Sigmoid colon (tissue), 7 donors: ENCODE data around the gene SRC. TPM values are rescaled to one million over a fixed set of nuclear protein-coding genes. Genes with fewer than 3 reads are reported as not detected.

Source experiments
- DNase-seq: peaks from one replicate; pipeline ENCODE4 v3.0.0-alpha.2; 2019
- H3K27ac ChIP-seq, 4 donors: fragments of 200-600 bp; sonication (generic); one replicate each; pipeline ENCODE4 v1.5.1; 2016 to 2019; ENCODE audit warnings: mild to moderate bottlenecking in 1 of 4
- H3K27me3 ChIP-seq, 3 donors: fragments of 200-600 bp; sonication (generic); one replicate each; pipeline ENCODE4 v1.5.1; 2019; ENCODE audit warnings: mild to moderate bottlenecking in 1 of 3
- H3K36me3 ChIP-seq, 4 donors: fragments of 200-600 bp; sonication (generic); one replicate each; pipeline ENCODE4 v1.5.1; 2016 to 2019
- H3K4me1 ChIP-seq, 4 donors: fragments of 200-600 bp; sonication (generic); one replicate each; pipeline ENCODE4 v1.5.1; 2017 to 2019
- H3K4me3 ChIP-seq, 4 donors: fragments of 200-600 bp; sonication (generic); one replicate each; pipeline ENCODE4 v1.5.1; 2017 to 2019; ENCODE audit warnings: mild to moderate bottlenecking in 2 of 4, moderate library complexity in 1 of 4
- H3K9me3 ChIP-seq, 4 donors: fragments of 200-600 bp in 3 of 4; sonication (generic) in 3 of 4; one replicate each; pipeline versions ENCODE4 v1.5.1 to v1.6.1; 2013 to 2019
- CTCF ChIP-seq, 4 experiments: fragments of 450-650 bp in 3 of 4; fragments of 200-600 bp in 1 of 4; IDR thresholded peaks; one replicate each; pipeline ENCODE4 v1.5.1; 2016 to 2019; ENCODE audit warnings: antibody characterized with exemption in 4 of 4, mild to moderate bottlenecking in 3 of 4, moderate library complexity in 2 of 4
- EP300 ChIP-seq, 4 donors: sonication (generic); formaldehyde crosslinking; IDR thresholded peaks; one replicate each; pipeline ENCODE4 v1.6.1; 2017; ENCODE audit warnings: antibody characterized with exemption in 4 of 4
- POLR2A ChIP-seq, 2 donors: fragments of 450-650 bp; IDR thresholded peaks; one replicate each; pipeline ENCODE4 v1.6.1; 2016; ENCODE audit warnings: antibody characterized with exemption in 2 of 2, mild to moderate bottlenecking in 2 of 2, moderate library complexity in 2 of 2
- POLR2AphosphoS5 ChIP-seq, 4 donors: sonication (generic); formaldehyde crosslinking; IDR thresholded peaks; one replicate each; pipeline ENCODE4 v1.6.1; 2017; ENCODE audit warnings: antibody characterized with exemption in 4 of 4
- WGBS, 2 donors: extraction: QIAGEN DNeasy Blood & Tissue Kit; methylation state at CpG; one replicate each; pipeline ENCODE4 v1.1.7; 2013; 5-methylcytosine and 5-hydroxymethylcytosine counted together
- intact Hi-C: fragments of 100-400 bp; cut with DNase I; formaldehyde crosslinking; loops from one replicate; pipeline ENCODE4 v1.15.1; 2023
- polyA plus RNA-seq, 3 donors: library from polyadenylated mRNA; stranded (reverse); fragments of 200-250 nt; gene quantifications; one replicate each; pipeline ENCODE4 v1.2.3, GENCODE V29; 2013
- total RNA-seq, 4 donors: library from RNA; depleted of rRNA; stranded (reverse); fragments of >200 nt; gene quantifications; one replicate each; pipeline ENCODE4 v1.1.0, GENCODE V29; 2016
- donor health status: healthy with polysubstance abuse.
- donor health status: Bipolar disorder and iron deficiency.
- donor health status: healthy.

Gene SRC
- total and polyA plus RNA-seq, 7 donors = 28.1 to 91.8 (median 52.3) TPM

- TF ChIP-seq POLR2A (IDR thresholded peaks at IDR 0.05) (no peak), CTCF (IDR thresholded peaks at IDR 0.05) (no peak), EP300 (IDR thresholded peaks at IDR 0.05) (no peak), POLR2AphosphoS5 (IDR thresholded peaks at IDR 0.05) (no peak)
- Histone ChIP-seq H3K9me3 (no peaks in the 10 kb centered on the region), H3K4me3 (no peak overlapping the region), H3K27me3 (no peaks in the 10 kb centered on the region), H3K36me3 (peaks cover 27 to 97% (median 60%) of the 10 kb centered on the region in 4 donors), H3K27ac (no peak overlapping the region), H3K4me1 (peaks cover 0 to 24% (median 9%) of the 10 kb centered on the region in 4 donors)
- DNase-seq = no peak
- intact Hi-C loops = no loop called here
- 86 to 87% methylated on average over 15 of the region's 15 CpGs for WGBS, 2 donors
Measured at GRCh38 chr20:37398750-37399621, 53.0 kb downstream of the SRC start.

GRCh38 chr20:37401282-37401929 is 55.5 kb downstream of the SRC start:
- TF ChIP-seq POLR2AphosphoS5 (IDR thresholded peaks at IDR 0.05) (no peak), POLR2A (IDR thresholded peaks at IDR 0.05) (no peak), CTCF (IDR thresholded peaks at IDR 0.05) (no peak)
- Histone ChIP-seq H3K4me3 (no peak overlapping the region), H3K9me3 (no peaks in the 10 kb centered on the region), H3K4me1 (peaks cover 0 to 20% (median 7%) of the 10 kb centered on the region in 4 donors), H3K27me3 (no peaks in the 10 kb centered on the region), H3K36me3 (peaks cover 27 to 81% (median 55%) of the 10 kb centered on the region in 4 donors), H3K27ac (no peak overlapping the region)
- intact Hi-C loops = no loop called here
- DNase-seq = no peak
- 95 to 96% methylated on average over 9 of the region's 9 CpGs for WGBS, 2 donors

- TF ChIP-seq POLR2A (IDR thresholded peaks at IDR 0.05) (no peak), EP300 (IDR thresholded peaks at IDR 0.05) (no peak), POLR2AphosphoS5 (IDR thresholded peaks at IDR 0.05) (no peak), CTCF (IDR thresholded peaks at IDR 0.05) (no peak)
- no peak for DNase-seq
- H3K9me3 ChIP-seq = no peaks in the 10 kb centered on the region
- intact Hi-C loops = no loop called here
- peaks cover 23 to 74% (median 51%) of the 10 kb centered on the region in 4 donors for H3K36me3 ChIP-seq
- peaks cover 0 to 27% (median 14%) of the 10 kb centered on the region in 4 donors for H3K4me1 ChIP-seq
- 87 to 91% methylated on average over 30 of the region's 30 CpGs for WGBS, 2 donors
- no peaks in the 10 kb centered on the region for H3K27me3 ChIP-seq
- no peak overlapping the region for H3K27ac ChIP-seq
- no peak overlapping the region for H3K4me3 ChIP-seq
Measured at GRCh38 chr20:37401930-37402675, 56.2 kb downstream of the SRC start.

GRCh38 chr20:37403107-37404033 is 57.4 kb downstream of the SRC start:
- Histone ChIP-seq H3K4me1 (peaks cover 0 to 27% (median 24%) of the 10 kb centered on the region in 4 donors), H3K36me3 (peaks cover 11 to 61% (median 41%) of the 10 kb centered on the region in 4 donors), H3K9me3 (no peaks in the 10 kb centered on the region), H3K4me3 (no peak overlapping the region), H3K27me3 (no peaks in the 10 kb centered on the region), H3K27ac (no peak overlapping the region)
- TF ChIP-seq EP300 (IDR thresholded peaks at IDR 0.05) (no peak), POLR2AphosphoS5 (IDR thresholded peaks at IDR 0.05) (no peak), CTCF (IDR thresholded peaks at IDR 0.05) (no peak), POLR2A (IDR thresholded peaks at IDR 0.05) (no peak)
- WGBS, 2 donors = 93 to 95% methylated on average over 37 of the region's 37 CpGs
- no peak for DNase-seq
- intact Hi-C loops = no loop called here
